Uterus (tissue), 2 donors: ENCODE data around the gene A2ML1.
"Not testable (repeated sequence)": the region's sequence is repeated elsewhere in the genome, so short reads cannot be mapped to it uniquely, and the experiment has no call there.

Source experiments
- CTCF ChIP-seq, 4 experiments: fragments of 200-600 bp in 2 of 4; fragments of 450-650 bp in 2 of 4; sonication (generic) in 2 of 4; IDR thresholded peaks; one replicate each; pipeline ENCODE4 v1.5.1; 2016 to 2019; ENCODE audit warnings: antibody characterized with exemption in 4 of 4, mild to moderate bottlenecking in 2 of 4, moderate library complexity in 1 of 4
- POLR2A ChIP-seq, 2 donors: fragments of 450-650 bp; IDR thresholded peaks; one replicate each; pipeline ENCODE4 v1.6.1; 2016; ENCODE audit warnings: antibody characterized with exemption in 2 of 2, mild to moderate bottlenecking in 1 of 2, moderate library complexity in 1 of 2

GRCh38 chr12:8801213-8801612, 21.2 kb upstream of the A2ML1 start:
- not testable (repeated sequence) for TF ChIP-seq CTCF, POLR2A (IDR thresholded peaks at IDR 0.05)
